ENCODE measurements around the gene C16orf90.

C16orf90 gene

GRCh38 chr16:3515897-3516296, 20.6 kb upstream of the C16orf90 start:
- TF ChIP-seq FOXP2 (optimal IDR thresholded peaks at IDR 0.05; ENCODE audit: borderline replicate concordance, extremely low read depth, extremely low read length, insufficient read depth) (no peak), POLR2AphosphoS5 (IDR thresholded peaks at IDR 0.05; ENCODE audit: low read depth, low read length) (no peak), REST (IDR thresholded peaks at IDR 0.05; ENCODE audit: insufficient read depth in 1 of 2, low read depth in 2 of 2, low read length in 2 of 2) (no peak), TAF1 (IDR thresholded peaks at IDR 0.05; ENCODE audit: borderline replicate concordance, insufficient read depth, low read length) (no peak), SIN3A (IDR thresholded peaks at IDR 0.05; ENCODE audit: borderline replicate concordance, insufficient read depth, low read length) (no peak)

- TF ChIP-seq TAF1 (IDR thresholded peaks at IDR 0.05; ENCODE audit: borderline replicate concordance, insufficient read depth, low read length) (no peak), REST (IDR thresholded peaks at IDR 0.05; ENCODE audit: insufficient read depth in 1 of 2, low read depth in 2 of 2, low read length in 2 of 2) (no peak), SIN3A (IDR thresholded peaks at IDR 0.05; ENCODE audit: borderline replicate concordance, insufficient read depth, low read length) (no peak), FOXP2 (optimal IDR thresholded peaks at IDR 0.05; ENCODE audit: borderline replicate concordance, extremely low read depth, extremely low read length, insufficient read depth) (no peak)
Measured at GRCh38 chr16:3514621-3515020, 19.3 kb upstream of the C16orf90 start.

- TF ChIP-seq SIN3A (IDR thresholded peaks at IDR 0.05; ENCODE audit: borderline replicate concordance, insufficient read depth, low read length) (no peak), TAF1 (IDR thresholded peaks at IDR 0.05; ENCODE audit: borderline replicate concordance, insufficient read depth, low read length) (no peak), REST (IDR thresholded peaks at IDR 0.05; ENCODE audit: insufficient read depth in 1 of 2, low read depth in 2 of 2, low read length in 2 of 2) (no peak), FOXP2 (optimal IDR thresholded peaks at IDR 0.05; ENCODE audit: borderline replicate concordance, extremely low read depth, extremely low read length, insufficient read depth) (no peak), POLR2AphosphoS5 (IDR thresholded peaks at IDR 0.05; ENCODE audit: low read depth, low read length) (no peak)
Measured at GRCh38 chr16:3513892-3514583, 18.7 kb upstream of the C16orf90 start.

- TF ChIP-seq SIN3A (IDR thresholded peaks at IDR 0.05; ENCODE audit: borderline replicate concordance, insufficient read depth, low read length) (no peak), REST (IDR thresholded peaks at IDR 0.05; ENCODE audit: insufficient read depth in 1 of 2, low read depth in 2 of 2, low read length in 2 of 2) (no peak), POLR2AphosphoS5 (IDR thresholded peaks at IDR 0.05; ENCODE audit: low read depth, low read length) (no peak)
Measured at GRCh38 chr16:3511286-3512180, 16.2 kb upstream of the C16orf90 start.

Data from PFSK-1 (cell line).